Renal pelvis (tissue), 4 donors: ENCODE data around the gene PARP8. TPM values are rescaled to one million over a fixed set of nuclear protein-coding genes. Genes with fewer than 3 reads are reported as not detected.
"Not testable (repeated sequence)": the region's sequence is repeated elsewhere in the genome, so short reads cannot be mapped to it uniquely, and the experiment has no call there.

Experiments
- DNase-seq: peaks from one replicate; pipeline ENCODE4 v3.0.0-alpha.2; 2013
- polyA plus RNA-seq, 3 donors: library from polyadenylated mRNA; unstranded; fragments of 120-200 nt; gene quantifications; one replicate each; pipeline ENCODE4 v1.2.1, GENCODE V29; 2013; ENCODE audit not compliant: insufficient read length in 3 of 3

PARP8 gene
- polyA plus RNA-seq, 3 donors: 14.1 to 18.3 (median 16.3) TPM

GRCh38 chr5:50675385-50675784 is 8.9 kb downstream of the PARP8 start:
- DNase-seq: no peak

DNA sequence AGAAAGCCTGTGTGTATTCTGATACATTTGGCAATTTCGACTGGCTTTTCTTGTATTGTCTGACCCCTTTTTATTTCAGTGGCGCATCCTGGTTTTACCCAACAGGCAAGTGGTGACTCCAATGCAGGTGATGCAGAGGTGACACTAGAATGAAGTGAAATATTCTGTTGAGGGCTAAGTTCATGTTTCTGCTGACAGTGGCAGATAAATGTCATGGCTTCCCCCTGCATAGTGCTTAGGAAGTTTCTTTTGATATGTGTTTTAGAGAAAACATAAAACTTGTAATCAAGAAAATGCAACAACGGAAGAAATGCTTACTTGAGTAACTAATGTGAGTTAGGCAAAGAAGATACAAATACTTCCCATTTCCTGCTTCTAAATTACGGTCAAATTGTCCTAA is 13.1 kb downstream of the PARP8 start:
- DNase-seq: not testable (repeated sequence)

GRCh38 chr5:50684721-50685120 is 18.3 kb downstream of the PARP8 start:
- DNase-seq: no peak

- no peak for DNase-seq
Observed at GRCh38 chr5:50687548-50687947, 21.1 kb downstream of the PARP8 start.

DNA sequence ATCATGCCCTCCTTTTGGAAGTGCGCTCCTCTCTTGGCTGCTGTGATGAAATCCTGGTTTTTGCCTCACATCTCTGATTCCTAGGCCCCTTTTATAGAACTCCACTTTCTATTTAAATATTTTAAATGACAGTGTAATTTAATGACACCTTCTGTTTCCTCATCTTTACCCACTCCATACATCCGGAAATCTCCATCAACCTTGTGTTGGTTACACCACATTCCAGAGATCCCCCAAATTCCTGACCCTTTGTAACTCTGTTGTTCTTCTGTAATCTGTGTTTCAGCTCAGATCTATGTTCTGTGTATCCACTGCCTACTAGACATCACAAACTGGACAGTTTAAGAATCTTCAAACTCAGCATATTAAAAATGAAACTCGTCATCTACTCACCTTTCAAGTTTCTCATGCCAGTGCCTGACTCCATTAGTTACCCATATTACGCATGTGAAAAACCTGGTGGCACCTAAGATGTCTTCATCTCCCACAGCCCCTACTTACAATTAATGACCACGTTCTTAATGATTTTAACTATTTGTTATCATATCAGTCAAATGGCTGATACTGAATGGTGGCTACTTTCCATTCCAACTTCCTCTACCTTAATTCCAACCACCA is 25.1 kb downstream of the PARP8 start:
- DNase-seq: no peak

DNA sequence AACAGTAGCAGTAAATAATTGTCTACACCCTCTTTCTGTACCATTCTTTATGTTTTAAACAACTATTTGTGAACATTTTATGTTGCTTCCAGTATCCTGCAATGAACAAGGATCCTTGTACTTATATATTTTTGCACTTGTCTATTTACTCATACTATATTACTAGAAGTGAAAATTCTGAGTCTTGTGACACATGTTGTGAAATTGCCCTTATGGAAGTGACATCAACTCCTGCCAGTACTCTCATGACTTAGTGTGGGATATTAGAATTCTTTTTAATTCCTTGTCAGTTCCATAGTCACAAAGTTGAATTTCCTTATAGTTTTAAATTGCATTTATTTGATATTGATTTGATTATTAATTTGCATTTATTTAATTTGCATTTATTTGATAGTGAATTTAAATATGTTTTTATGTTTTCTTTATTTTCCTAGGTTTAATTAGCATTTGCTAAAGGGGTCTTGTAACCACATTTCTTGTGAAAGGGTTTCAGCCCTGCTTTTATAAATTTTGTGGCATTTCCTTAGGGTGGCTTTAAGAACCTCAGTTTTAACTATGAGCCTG is 27.7 kb downstream of the PARP8 start:
- DNase-seq: no peak

DNA sequence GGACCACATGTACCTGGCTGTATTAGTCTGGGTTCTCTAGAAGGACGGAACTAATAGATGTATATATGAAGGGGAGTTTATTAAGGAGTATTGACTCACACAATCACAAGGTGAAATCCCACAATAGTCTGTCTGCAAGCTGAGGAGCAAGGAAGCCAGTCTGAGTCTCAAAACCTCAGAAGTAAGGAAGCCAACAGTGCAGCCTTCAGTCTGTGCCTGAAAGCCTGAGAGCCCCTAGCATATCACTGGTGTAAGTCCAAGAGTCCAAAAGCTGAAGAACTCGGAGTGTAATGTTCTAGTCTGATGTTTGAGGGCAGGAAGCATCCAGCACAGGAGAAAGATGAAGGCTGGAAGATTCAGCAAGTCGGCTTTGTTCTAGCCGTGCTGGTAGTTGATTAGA is 28.2 kb downstream of the PARP8 start:
- DNase-seq: not testable (repeated sequence)

- no peak for DNase-seq
Observed at GRCh38 chr5:50697739-50698138, 31.3 kb downstream of the PARP8 start.

DNA sequence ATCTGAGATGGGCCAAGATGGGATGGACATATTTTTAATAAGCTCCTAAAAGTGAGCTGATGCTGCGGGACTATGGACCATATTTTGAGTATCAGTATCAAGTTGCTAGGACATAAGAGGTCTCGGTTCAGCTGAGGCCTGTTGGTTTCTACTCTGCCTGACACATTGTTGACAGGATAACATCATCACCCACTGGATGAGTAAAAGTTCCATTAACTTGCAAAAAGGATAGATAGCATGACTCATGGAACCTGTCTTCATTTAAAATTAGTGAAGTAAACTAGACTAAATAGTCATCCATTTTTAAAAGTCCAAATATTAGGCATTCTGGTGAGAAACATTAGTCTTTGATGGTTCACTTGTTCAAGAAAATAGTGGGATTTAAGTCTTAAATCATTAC is 33.3 kb downstream of the PARP8 start:
- DNase-seq: no peak

GRCh38 chr5:50700706-50701105 is 34.3 kb downstream of the PARP8 start:
- no peak for DNase-seq

DNA sequence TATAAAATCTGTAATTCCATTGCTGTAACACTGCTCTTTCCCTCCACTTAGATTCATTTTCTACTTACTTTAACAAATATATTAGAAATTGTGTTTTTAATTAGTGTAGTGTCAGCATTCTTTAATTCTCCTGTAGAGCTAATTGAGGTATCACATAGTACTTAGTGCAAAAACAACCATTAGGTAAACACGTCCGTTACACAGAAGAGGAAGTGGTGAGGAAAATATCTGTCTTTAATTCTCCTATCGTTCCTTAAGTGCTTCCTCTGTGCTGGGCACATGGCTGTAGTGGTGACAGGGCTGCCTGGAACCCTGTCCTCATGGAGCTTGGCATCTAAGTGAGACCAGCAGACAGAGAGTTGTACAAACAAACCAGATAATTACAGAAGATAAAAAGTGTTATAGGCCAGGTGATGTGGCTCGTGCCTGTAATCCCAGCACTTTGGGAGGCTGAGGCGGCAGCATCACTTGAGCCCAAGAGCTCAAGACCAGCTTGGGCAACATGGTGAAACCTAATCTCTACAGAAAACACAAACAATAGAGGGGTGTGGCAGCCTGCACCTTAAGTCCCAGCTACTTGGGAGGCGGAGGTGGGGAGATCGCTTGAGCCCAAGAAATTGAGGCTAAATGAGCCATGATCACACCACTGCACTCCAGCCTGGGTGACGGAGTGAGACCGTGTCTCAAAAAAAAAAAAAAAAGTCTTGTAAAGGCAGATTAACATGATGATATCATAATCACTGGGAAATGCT is 36.4 kb downstream of the PARP8 start:
- DNase-seq: no peak

GRCh38 chr5:50703367-50703666 is 36.9 kb downstream of the PARP8 start:
- DNase-seq: no peak

DNA sequence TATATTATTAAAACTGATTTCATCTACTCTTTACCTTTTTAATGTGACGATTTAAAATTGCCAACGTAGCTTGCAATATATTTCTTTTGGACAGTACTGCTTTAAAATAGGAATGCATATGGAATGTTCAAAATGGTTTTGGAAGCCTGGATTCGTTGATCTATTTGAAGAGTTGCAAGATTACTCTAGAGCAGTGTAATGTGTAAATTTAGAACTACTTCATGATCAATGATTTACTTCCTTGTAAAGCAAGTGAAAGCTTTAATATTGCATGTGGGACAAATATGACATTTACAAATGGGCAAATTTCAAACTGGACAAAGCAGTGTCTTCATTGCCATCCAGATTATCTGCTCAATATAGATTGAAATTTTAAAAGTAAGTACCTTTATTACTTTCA is 38.3 kb downstream of the PARP8 start:
- DNase-seq: no peak

DNA sequence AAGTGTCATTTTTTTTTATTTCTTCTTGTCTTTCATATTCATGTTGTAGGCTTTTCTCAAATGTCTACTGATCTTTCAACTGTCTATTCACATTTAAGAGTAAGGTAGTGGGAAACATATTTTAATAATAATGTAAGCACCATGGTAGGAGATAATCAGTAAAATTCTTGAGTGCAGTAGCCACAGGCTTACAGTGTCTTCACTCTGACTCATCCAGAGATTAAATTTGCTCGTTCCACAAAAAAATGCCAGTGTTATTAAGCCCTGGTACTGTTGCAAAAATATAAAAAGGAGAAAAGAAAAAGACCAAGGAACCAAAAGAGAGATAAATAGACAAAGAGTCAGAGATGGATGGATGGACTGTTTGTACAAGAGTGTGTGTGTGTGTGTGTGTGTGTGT is 43.0 kb downstream of the PARP8 start:
- DNase-seq: no peak

GRCh38 chr5:50710838-50711237 is 44.4 kb downstream of the PARP8 start:
- no peak for DNase-seq

DNA sequence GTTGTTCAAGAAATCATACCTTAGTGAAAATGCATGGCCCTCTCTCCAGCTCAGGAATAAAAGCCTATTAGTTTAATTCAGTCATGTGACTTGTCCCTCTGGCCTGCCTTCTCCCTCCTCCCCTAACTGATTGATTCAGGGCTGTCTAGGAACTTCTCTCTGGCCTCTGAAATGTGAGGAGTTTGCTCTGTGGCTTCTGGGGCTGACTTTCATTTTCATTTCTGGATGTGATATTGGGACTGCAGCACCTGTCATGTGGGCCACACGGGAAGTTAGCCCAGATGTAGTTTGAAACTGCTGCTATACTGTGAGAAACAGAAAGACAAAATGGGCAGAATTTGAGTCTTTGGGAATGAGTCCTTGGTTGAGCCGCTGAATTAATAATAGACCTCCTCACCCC is 44.8 kb downstream of the PARP8 start:
- DNase-seq: no peak

DNA sequence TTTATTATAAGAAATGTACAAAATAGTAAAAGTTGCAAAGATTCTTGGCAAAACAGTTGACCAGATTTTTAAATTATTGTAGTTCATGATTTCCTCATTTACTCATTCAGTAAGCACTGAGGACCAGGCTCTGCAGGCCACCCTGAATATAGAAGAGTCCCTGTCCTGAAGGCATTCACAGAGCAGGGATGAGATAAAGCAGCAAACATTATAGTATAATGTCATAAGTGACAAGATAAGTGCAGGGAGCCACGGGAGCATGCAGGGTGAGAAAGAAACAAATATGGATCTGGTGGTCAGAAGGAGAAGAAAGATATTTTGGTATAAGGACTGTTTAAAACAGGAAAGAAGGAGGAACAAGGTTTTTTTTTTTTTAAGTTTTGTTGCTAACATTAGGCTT is 46.0 kb downstream of the PARP8 start:
- DNase-seq: no peak

DNA sequence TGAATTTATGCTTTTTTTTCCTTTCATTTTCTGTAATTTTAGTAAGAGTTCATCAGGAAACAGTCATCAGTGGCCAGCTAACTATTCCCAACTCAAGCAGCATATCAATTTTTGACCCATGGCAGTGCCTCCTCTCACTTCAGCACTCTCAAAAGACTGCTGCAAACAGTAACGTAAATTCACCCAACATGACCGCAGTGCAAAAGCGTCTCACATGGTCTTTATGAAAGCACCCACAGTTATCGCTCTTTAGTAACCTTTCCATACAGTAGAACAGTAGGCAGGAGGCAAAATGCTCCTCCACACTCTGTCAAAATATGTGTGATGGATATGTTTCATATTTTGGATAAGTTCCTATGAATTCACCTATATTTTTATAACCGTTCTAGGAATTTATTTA is 48.6 kb downstream of the PARP8 start:
- no peak for DNase-seq

DNA sequence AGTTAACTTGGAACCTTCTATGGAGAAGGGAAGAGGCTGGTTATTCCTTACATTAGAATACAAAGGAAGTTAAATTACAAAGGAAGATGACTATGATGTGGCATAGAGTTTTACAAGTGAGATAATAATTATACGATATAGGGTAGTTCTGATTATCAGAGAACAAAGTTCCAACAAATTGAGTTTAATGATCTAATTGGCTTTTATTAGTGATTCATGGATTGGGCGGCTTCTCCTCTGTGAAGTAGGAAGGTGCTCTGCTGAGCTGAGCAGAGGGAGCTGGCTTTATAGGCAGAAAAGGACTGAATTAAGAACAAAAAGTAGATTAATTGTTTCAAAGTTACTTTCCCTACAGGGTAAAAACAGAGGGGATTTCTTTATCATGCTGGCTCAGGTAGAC is 49.7 kb downstream of the PARP8 start:
- no peak for DNase-seq

DNA sequence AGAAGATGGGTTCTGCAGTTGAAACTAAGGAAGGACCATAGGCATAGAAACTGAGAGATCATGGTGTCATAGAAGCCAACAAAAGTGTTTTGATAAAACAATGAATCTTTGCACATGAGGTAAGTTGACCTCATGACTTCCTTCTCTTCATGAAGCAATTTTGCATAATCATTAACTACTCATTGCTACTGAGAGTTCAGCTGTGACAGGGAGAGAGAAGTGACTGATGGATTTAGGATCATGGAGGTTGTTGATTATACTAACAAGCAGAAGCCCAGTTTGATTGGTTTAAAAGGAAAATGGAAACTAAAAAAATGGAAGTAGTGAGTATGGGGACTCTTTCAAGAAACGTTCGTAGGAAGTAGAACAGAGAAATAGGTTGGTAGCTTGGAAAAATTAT is 51.2 kb downstream of the PARP8 start:
- DNase-seq: no peak

DNA sequence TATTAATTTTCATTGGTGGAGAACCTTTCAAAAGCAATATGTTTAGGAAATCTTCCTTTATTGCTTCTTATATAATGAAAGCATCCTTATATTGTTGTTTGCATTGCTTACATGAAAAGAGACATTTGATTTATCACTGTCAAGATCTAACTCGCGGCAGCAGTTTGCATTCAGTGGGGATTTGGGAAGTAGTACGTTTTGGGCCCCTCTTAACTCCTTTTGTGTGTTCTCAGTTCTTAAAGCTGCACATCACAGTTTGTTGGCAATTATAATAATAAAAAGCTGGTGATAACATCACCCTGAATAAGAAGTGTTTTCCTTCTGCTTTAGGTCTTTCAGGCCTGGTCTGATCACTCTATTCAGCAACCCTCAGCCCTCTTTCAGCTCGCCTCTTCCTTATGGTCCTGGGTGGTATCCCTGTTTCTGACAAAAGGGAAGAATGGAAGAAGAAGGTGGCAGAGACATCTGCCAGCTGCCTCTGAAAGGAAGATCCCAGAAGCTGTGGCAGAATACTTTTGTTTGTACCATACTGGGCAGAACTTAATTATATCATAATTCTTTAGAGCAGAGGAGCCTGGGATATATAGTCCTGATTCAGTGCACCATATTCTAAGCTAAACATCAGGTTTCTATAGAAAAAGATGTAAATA is 53.7 kb downstream of the PARP8 start:
- DNase-seq: no peak

DNA sequence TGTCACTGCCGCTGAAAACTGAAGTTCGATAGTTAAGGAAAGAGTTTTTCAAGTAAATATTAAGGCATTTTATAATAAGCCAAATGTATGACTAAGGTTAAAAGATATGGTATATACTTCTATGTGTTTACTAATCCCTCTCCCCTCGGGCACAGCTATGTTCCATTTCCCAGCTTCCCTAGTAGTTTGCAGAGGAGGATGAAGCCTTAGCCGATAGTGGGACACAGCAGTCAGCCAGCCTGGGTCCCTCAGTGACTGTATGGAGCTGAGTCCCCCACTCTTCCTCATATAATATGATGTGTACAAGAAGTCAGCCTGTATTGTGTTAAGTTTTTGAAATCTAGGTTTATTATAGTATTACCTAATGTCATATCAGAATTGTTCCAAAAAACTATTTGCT is 55.8 kb downstream of the PARP8 start:
- no peak for DNase-seq

DNA sequence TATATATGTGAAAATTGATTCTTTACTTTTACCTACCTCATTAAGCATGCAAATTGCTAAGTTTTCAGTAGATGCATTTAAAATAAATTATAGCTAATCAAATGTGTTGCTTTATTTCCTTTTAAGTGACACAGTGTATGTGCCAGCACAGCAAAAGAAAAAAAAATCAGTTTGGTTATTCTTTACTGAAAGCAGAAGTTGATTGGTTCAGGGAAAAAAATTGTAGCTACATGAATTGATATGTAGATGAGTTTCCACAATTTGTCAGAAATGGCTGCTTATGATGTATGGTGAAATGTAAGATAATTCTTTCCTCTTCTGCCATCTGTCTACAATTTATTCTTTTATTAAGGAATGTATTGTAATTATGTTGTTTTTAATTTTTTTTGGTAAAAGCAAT is 57.8 kb downstream of the PARP8 start:
- no peak for DNase-seq
